ENCODE measurements around the gene PDE6A. TPM values are rescaled to one million over a fixed set of nuclear protein-coding genes. Genes with fewer than 3 reads are reported as not detected.

PDE6A gene
- total and polyA plus RNA-seq, 2 of the 13 experiments (the other 11 are each of a cell fraction or from before 2014, with no cell fraction given): 0.01 TPM; not detected in 1

GRCh38 chr5:149851211-149851610 lies 93.4 kb downstream of the PDE6A start (continued):
- TF ChIP-seq DBP (CRISPR knock-in tag; IDR thresholded peaks at IDR 0.05; ENCODE audit: not compliant biosample characterization): no peak
- no peak for TF ChIP-seq HIVEP1 (CRISPR knock-in tag; IDR thresholded peaks at IDR 0.05)
- TF ChIP-seq NFE2 (CRISPR knock-in tag; IDR thresholded peaks at IDR 0.05): no peak
- TF ChIP-seq, protein P1, sequence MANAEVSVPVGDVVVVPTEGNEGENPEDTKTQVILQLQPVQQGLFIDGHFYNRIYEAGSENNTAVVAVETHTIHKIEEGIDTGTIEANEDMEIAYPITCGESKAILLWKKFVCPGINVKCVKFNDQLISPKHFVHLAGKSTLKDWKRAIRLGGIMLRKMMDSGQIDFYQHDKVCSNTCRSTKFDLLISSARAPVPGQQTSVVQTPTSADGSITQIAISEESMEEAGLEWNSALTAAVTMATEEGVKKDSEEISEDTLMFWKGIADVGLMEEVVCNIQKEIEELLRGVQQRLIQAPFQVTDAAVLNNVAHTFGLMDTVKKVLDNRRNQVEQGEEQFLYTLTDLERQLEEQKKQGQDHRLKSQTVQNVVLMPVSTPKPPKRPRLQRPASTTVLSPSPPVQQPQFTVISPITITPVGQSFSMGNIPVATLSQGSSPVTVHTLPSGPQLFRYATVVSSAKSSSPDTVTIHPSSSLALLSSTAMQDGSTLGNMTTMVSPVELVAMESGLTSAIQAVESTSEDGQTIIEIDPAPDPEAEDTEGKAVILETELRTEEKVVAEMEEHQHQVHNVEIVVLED (CRISPR knock-in tag; IDR thresholded peaks at IDR 0.05; ENCODE audit: borderline replicate concordance): no peak
- no peak for TF ChIP-seq KDM5B (CRISPR knock-in tag; IDR thresholded peaks at IDR 0.05; ENCODE audit: borderline replicate concordance)
- no peak for TF ChIP-seq ZNF160 (CRISPR knock-in tag; IDR thresholded peaks at IDR 0.05)
- no peak for TF ChIP-seq ETV5 (CRISPR knock-in tag; IDR thresholded peaks at IDR 0.05; ENCODE audit: borderline replicate concordance)

- no peak for DNase-seq (ENCODE audit: low spot score)
- ChIA-PET CTCF (ENCODE audit: low intra/inter-chr PET ratio, low total read pairs) (no interaction called here), POLR2A (no interaction called here)
- BruUV-seq (replicated peaks): no TSS peak
- in situ Hi-C loops (cut with HindIII; ENCODE audit: extremely low pct_ligation_motif_present, low pct_unique_long_range_greater_than_20kb) (no loop called here), intact Hi-C loops (cut with micrococcal nuclease; ENCODE audit: unreplicated experiment) (loop anchor here (5.0 kb wide), 1 partner anchor 142 kb away; no protein-coding TSS in a partner anchor)
- Histone ChIP-seq H3K27ac (ENCODE audit: extremely low read length, insufficient read depth, low read length) (no peak overlapping the region), H3K4me2 (ENCODE audit: low read depth, low read length) (no peak overlapping the region), H3K79me2 (ENCODE audit: insufficient read depth, low read length) (no peaks in the 10 kb centered on the region), H2AFZ (ENCODE audit: low read length) (no peak overlapping the region), H3K4me1 (ENCODE audit: insufficient read depth, low read length) (0 out of 2 replicates have a peak, but pooled peaks cover 5% of the 10 kb centered on the region), H3K9ac (ENCODE audit: insufficient read depth, low read depth, low read length) (no peak overlapping the region), H3K4me3 (replicated peaks in 1 of 3; ENCODE audit: insufficient read depth in 1 of 3, low read depth in 2 of 3, low read length in 3 of 3) (no peak overlapping the region), H3K36me3 (replicated peaks in 1 of 2; ENCODE audit: control insufficient read depth in 1 of 2, insufficient read depth in 2 of 2, low read length in 2 of 2) (no peaks in the 10 kb centered on the region), H3K27me3 (ENCODE audit: control insufficient read depth in 1 of 2, insufficient read depth in 2 of 2, low read length in 2 of 2) (no peaks in the 10 kb centered on the region), H4K20me1 (ENCODE audit: insufficient read depth, low read length) (no peaks in the 10 kb centered on the region), H3K9me3 (ENCODE audit: low read length) (no peaks in the 10 kb centered on the region)
- ATAC-seq: no peak
- 77% methylated on average over 20 of the region's 20 CpGs for WGBS (ENCODE audit: low lambda C conversion rate)
- no peak for FAIRE-seq
- TF ChIP-seq, protein P2, sequence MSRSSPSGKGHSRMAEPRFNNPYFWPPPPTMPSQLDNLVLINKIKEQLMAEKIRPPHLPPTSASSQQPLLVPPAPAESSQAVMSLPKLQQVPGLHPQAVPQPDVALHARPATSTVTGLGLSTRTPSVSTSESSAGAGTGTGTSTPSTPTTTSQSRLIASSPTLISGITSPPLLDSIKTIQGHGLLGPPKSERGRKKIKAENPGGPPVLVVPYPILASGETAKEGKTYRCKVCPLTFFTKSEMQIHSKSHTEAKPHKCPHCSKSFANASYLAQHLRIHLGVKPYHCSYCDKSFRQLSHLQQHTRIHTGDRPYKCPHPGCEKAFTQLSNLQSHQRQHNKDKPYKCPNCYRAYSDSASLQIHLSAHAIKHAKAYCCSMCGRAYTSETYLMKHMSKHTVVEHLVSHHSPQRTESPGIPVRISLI (CRISPR knock-in tag; IDR thresholded peaks at IDR 0.05; ENCODE audit: borderline replicate concordance): no peak
- TF ChIP-seq NFE2L1 (CRISPR knock-in tag; IDR thresholded peaks at IDR 0.05; ENCODE audit: borderline replicate concordance) (no peak), ZNF138 (CRISPR knock-in tag; IDR thresholded peaks at IDR 0.05; ENCODE audit: low read depth) (no peak), MAFG (CRISPR knock-in tag; IDR thresholded peaks at IDR 0.05) (no peak), SIX4 (CRISPR knock-in tag; IDR thresholded peaks at IDR 0.05) (no peak), ARNT (IDR thresholded peaks at IDR 0.05) (no peak), ZBTB10 (CRISPR knock-in tag; IDR thresholded peaks at IDR 0.05; ENCODE audit: borderline replicate concordance) (no peak), MIER2 (CRISPR knock-in tag; IDR thresholded peaks at IDR 0.05) (no peak), TGIF2 (CRISPR knock-in tag; IDR thresholded peaks at IDR 0.05) (no peak), ZFP62 (CRISPR knock-in tag; IDR thresholded peaks at IDR 0.05) (no peak)
Observed at GRCh38 chr5:149849966-149850910, 94.4 kb downstream of the PDE6A start.
